Nephron (organoid): Measurements from ENCODE around the gene ATRX.

Experiments used
- H3K27ac Mint-ChIP-seq, 3 experiments: 2 replicates each; pipeline ENCODE4 v1.8.0; 2020; ENCODE audit warnings: mixed read lengths in 3 of 3, mild to moderate bottlenecking in 2 of 3, moderate library complexity in 1 of 3
- H3K27me3 Mint-ChIP-seq: 2 replicates; pipeline ENCODE4 v1.8.0; 2021; ENCODE audit warnings: low read depth, mild to moderate bottlenecking, moderate library complexity, mixed read lengths
- H3K36me3 Mint-ChIP-seq: 2 replicates; pipeline ENCODE4 v1.8.0; 2020; ENCODE audit warnings: low read depth, mixed read lengths
- H3K4me1 Mint-ChIP-seq: 2 replicates; pipeline ENCODE4 v1.8.0; 2020; ENCODE audit warnings: mixed read lengths
- H3K4me3 Mint-ChIP-seq, 3 experiments: 2 replicates each; pipeline ENCODE4 v1.8.0; 2020; ENCODE audit warnings: mild to moderate bottlenecking in 3 of 3, mixed read lengths in 3 of 3, moderate library complexity in 2 of 3
- H3K9me3 Mint-ChIP-seq: 2 replicates; pipeline ENCODE4 v1.8.0; 2020; ENCODE audit warnings: mixed read lengths
- TF ChIP-seq, protein P1 (sequence below), 3 experiments: fragments of 200-600 bp; sonication (generic); IDR thresholded peaks; one replicate each; pipeline ENCODE4 v1.5.0; 2021; ENCODE audit warnings: antibody characterized with exemption in 3 of 3; ENCODE audit not compliant: unreplicated experiment in 3 of 3

Gene ATRX

DNA sequence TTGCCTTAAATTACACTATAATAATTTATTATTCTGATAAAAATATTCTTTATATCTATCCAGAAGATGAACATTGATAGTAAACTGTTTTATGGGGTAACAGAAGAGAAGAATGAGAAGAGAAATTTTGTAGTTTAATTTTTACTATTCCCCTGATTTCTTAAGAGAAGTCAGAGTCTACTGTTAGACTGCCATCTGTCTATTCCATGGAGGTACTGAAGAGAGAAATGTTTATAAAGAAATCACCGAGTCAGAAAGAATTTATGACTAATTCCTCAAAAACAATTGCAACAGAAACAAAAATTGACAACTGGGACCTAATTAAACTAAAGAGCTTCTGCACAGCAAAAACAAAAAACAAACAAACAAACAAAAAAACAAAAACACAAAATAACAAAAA, 188.9 kb downstream of the ATRX start:
- H3K4me1 Mint-ChIP-seq: no peaks in the 10 kb centered on the region
- H3K4me3 Mint-ChIP-seq: no peak overlapping the region
- TF ChIP-seq, protein P1, sequence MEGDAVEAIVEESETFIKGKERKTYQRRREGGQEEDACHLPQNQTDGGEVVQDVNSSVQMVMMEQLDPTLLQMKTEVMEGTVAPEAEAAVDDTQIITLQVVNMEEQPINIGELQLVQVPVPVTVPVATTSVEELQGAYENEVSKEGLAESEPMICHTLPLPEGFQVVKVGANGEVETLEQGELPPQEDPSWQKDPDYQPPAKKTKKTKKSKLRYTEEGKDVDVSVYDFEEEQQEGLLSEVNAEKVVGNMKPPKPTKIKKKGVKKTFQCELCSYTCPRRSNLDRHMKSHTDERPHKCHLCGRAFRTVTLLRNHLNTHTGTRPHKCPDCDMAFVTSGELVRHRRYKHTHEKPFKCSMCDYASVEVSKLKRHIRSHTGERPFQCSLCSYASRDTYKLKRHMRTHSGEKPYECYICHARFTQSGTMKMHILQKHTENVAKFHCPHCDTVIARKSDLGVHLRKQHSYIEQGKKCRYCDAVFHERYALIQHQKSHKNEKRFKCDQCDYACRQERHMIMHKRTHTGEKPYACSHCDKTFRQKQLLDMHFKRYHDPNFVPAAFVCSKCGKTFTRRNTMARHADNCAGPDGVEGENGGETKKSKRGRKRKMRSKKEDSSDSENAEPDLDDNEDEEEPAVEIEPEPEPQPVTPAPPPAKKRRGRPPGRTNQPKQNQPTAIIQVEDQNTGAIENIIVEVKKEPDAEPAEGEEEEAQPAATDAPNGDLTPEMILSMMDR (IDR thresholded peaks at IDR 0.05; ENCODE audit: unreplicated experiment in 3 of 3): peak in 2 of 3 experiments; percentile 8 to 20
- no peaks in the 10 kb centered on the region for H3K9me3 Mint-ChIP-seq
- H3K27ac Mint-ChIP-seq: peak overlapping the region in 1 of 3 experiments; percentile 49
- H3K27me3 Mint-ChIP-seq: no peaks in the 10 kb centered on the region
- H3K36me3 Mint-ChIP-seq: peaks cover 40% of the 10 kb centered on the region

DNA sequence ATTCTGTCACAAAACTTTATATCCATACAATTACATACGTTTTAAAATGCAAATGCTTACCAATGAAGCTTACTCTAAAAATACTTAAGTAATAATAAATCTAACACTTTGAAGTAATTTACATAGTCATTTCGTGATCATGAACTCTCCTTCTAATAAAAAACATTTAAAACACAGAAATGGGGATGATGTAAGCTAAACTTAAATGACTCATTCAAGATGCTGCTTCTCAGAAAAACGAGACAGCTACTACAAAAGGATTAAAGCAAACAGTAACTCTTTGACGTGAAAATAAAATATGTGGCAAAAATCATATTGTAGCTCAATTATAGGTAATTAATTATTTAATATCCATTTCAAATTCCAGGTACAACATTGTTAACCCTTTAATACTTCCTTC, 190.2 kb downstream of the ATRX start:
- Mint-ChIP-seq H3K27me3 (no peaks in the 10 kb centered on the region), H3K36me3 (peaks cover 43% of the 10 kb centered on the region), H3K4me3 (no peak overlapping the region), H3K4me1 (no peaks in the 10 kb centered on the region), H3K9me3 (no peaks in the 10 kb centered on the region), H3K27ac (no peak overlapping the region)
- TF ChIP-seq, protein P1 (IDR thresholded peaks at IDR 0.05; ENCODE audit: unreplicated experiment in 3 of 3): no peak

DNA sequence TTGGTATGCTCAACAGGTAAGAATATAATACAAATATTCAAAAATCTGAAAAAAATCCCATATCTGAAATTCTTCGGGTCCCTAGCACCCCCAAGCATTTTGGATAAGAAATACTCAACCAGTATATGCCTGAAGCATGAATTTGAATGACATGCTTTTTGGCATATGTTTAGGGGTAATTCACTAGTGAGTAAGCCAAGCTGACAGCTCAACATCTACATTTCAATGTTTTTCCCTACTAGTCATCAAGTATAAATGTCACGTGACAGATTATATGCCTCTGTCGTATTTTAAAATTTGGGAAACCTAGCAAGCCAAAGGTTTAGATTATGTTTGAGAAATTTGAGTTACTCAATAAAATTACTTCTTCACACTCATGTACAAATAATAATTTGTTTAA, 213.7 kb downstream of the ATRX start:
- peaks cover 6% of the 10 kb centered on the region for H3K9me3 Mint-ChIP-seq
- H3K36me3 Mint-ChIP-seq: peaks cover 50% of the 10 kb centered on the region
- no peaks in the 10 kb centered on the region for H3K4me1 Mint-ChIP-seq
- no peaks in the 10 kb centered on the region for H3K27me3 Mint-ChIP-seq
- H3K4me3 Mint-ChIP-seq: no peak overlapping the region
- TF ChIP-seq, protein P1 (IDR thresholded peaks at IDR 0.05; ENCODE audit: unreplicated experiment in 3 of 3): no peak
- H3K27ac Mint-ChIP-seq: no peak overlapping the region

DNA sequence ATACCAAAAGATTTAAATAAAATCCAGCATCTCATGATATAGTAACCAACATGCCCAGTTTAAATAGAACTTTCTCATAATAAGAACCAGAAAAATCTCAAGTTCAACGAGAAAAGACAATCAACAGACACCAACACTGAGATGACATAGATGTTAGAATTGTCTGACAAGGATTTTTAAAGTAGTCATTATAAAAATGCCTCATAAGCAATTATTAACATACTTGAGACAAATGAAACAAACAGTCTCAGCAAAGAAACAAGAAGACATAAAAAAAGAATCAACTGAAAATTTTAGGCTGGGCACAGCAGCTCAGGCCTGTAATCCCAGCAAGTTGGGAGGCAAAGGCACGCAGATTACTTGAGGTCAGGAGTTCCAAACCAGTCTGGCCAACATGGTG, 220.7 kb downstream of the ATRX start:
- Mint-ChIP-seq H3K9me3 (peaks cover 32% of the 10 kb centered on the region), H3K27me3 (no peaks in the 10 kb centered on the region), H3K36me3 (peaks cover 79% of the 10 kb centered on the region), H3K4me3 (no peak overlapping the region), H3K27ac (no peak overlapping the region), H3K4me1 (no peaks in the 10 kb centered on the region)
- TF ChIP-seq, protein P1 (IDR thresholded peaks at IDR 0.05; ENCODE audit: unreplicated experiment in 3 of 3): no peak

DNA sequence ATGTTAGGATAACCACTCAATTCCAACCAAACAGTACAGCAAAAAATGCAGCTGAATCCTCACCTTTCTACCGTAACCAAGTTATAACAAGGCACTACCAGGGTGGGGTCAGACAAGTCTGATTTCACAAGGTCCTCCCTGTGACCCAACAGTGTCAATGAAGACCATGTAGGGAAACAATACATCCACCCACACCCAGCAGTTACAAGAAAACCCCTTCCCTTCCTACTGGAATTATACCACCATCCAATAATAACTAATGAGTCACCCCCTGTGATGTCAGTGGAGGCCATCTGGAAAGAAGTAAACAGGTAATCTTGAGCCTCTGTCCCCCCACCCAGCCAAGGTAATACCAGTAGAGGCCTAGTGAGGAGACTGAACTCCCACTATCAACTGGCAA, 221.2 kb downstream of the ATRX start:
- no peaks in the 10 kb centered on the region for H3K4me1 Mint-ChIP-seq
- peaks cover 32% of the 10 kb centered on the region for H3K9me3 Mint-ChIP-seq
- TF ChIP-seq, protein P1 (IDR thresholded peaks at IDR 0.05; ENCODE audit: unreplicated experiment in 3 of 3): no peak
- H3K27me3 Mint-ChIP-seq: no peaks in the 10 kb centered on the region
- no peak overlapping the region for H3K27ac Mint-ChIP-seq
- no peak overlapping the region for H3K4me3 Mint-ChIP-seq
- H3K36me3 Mint-ChIP-seq: peaks cover 75% of the 10 kb centered on the region

DNA sequence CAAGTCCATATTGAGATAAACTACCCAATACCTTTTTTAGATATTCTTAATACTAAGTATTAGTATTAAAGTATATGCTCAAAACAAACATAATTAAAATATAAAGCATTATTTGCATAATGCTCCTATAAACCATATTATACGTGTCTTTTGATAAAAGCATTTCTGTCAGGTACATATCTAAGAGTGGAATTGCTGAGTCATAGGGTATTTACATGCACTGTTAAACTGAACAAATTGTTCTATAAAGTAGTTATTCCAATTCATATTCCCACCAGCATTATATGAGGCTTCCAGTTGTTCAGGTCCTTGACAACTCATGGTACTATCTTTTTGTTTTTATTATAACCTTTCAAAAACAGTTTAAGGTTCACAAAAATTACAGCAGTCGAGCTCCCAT, 224.6 kb downstream of the ATRX start:
- H3K36me3 Mint-ChIP-seq: peaks cover 48% of the 10 kb centered on the region
- no peak overlapping the region for H3K27ac Mint-ChIP-seq
- H3K4me1 Mint-ChIP-seq: no peaks in the 10 kb centered on the region
- no peaks in the 10 kb centered on the region for H3K27me3 Mint-ChIP-seq
- peaks cover 17% of the 10 kb centered on the region for H3K9me3 Mint-ChIP-seq
- TF ChIP-seq, protein P1 (IDR thresholded peaks at IDR 0.05; ENCODE audit: unreplicated experiment in 3 of 3): no peak
- no peak overlapping the region for H3K4me3 Mint-ChIP-seq
